ENCODE results near the gene DDX10. TPM values are rescaled to one million over a fixed set of nuclear protein-coding genes. Genes with fewer than 3 reads are reported as not detected.

The DDX10 gene
- polyA plus RNA-seq, 1 donor (not counting 4 experiments of a cell fraction or from before 2014, with no cell fraction given) = 32.3 TPM

DNA sequence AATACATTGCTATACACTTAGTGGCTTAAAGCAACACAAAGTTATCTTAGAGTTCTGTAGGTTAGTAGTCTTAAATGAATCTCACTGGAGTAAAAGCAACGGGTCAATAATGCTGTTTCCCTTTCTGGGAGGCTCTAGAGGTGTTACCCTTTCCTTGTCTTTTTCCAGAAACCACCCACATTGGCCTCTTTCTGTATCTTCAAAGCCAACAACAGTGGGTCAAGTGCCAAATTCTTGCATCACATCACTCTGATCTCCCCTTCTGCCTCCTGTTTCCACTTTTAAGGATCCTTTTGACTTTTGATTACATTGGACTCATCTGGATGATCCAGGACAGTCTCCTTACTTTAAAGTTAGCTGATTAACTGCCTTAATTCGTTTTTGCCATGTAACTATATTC is 93.6 kb downstream of the DDX10 start:
- H3K9me3 ChIP-seq (ENCODE audit: control insufficient read depth, low read depth, low read length) = no peaks in the 10 kb centered on the region
- no peaks in the 10 kb centered on the region for H4K20me1 ChIP-seq (ENCODE audit: control insufficient read depth, extremely low read depth, insufficient read depth, low read length)
- FAIRE-seq (no peak), DNase-seq (ENCODE audit: low read depth, low spot score) (no peak)
- no peak overlapping the region for H3K27ac ChIP-seq (ENCODE audit: control insufficient read depth, insufficient read depth, low read length)
- no peaks in the 10 kb centered on the region for H3K36me3 ChIP-seq (ENCODE audit: control insufficient read depth in 2 of 2, extremely low read depth in 1 of 2, insufficient read depth in 2 of 2, low read length in 2 of 2)
- H3K9me1 ChIP-seq (ENCODE audit: control insufficient read depth, extremely low read depth, insufficient read depth, low read length) = no peaks in the 10 kb centered on the region
- no peak overlapping the region for H3K9ac ChIP-seq (ENCODE audit: control insufficient read depth, extremely low read depth, insufficient read depth, low read length)
- dilution Hi-C loops (cut with MboI; ENCODE audit: extremely low pct_ligation_motif_present, low sequenced_read_pairs) = no loop called here
- TF ChIP-seq CTCF (optimal IDR thresholded peaks at IDR 0.05 in 1 of 3, IDR thresholded peaks at IDR 0.05 in 1 of 3, conservative IDR thresholded peaks at IDR 0.05 in 1 of 3; ENCODE audit: extremely low read depth in 1 of 3, insufficient read depth in 2 of 3, low read length in 3 of 3) (no peak), EZH2 (IDR thresholded peaks at IDR 0.05; ENCODE audit: low read length) (no peak)
- no peaks in the 10 kb centered on the region for H3K27me3 ChIP-seq (ENCODE audit: control insufficient read depth, extremely low read depth, insufficient read depth, low read length)
- peaks cover 9% of the 10 kb centered on the region for H3K4me1 ChIP-seq (ENCODE audit: control insufficient read depth, extremely low read depth, insufficient read depth, low read length)
- H3K79me2 ChIP-seq (ENCODE audit: control insufficient read depth, insufficient read depth, low read length) = peaks cover 10% of the 10 kb centered on the region
- no peak overlapping the region for H2AFZ ChIP-seq (ENCODE audit: control insufficient read depth, low read length)
- no peak overlapping the region for H3K4me3 ChIP-seq (ENCODE audit: control insufficient read depth in 2 of 3, extremely low read depth in 1 of 3, insufficient read depth in 2 of 3, low read depth in 1 of 3, low read length in 3 of 3)
- H3K4me2 ChIP-seq (ENCODE audit: control insufficient read depth, extremely low read depth, insufficient read depth, low read depth, low read length) = no peak overlapping the region

DNA sequence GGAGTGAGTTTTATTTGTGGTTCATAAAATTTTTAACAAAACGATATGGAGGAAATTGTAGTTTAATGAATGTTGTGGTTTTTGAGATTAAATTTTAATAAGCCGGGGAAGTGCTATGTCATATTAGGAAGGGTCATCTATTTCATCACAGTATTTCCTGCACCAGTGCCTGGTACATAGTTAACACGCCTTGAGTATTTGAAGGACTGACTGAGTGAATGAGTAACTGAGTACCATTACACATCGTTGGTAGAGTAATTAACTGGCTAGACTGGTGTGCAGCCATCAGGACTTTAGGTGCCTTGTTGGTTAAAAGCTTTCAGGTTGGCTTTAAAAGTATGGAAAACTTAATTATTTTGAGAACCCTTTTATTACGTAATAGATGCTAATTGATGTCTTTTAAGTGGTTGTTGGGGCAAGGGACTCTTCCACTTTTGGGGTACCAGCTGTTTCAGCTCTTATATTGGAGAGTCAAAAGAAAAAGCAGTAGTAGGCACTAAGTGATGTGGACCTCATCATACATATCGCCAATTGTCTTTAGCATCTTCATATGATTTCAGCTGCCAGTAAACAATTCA is 101.8 kb downstream of the DDX10 start:
- Histone ChIP-seq H3K4me3 (ENCODE audit: control insufficient read depth in 2 of 3, extremely low read depth in 1 of 3, insufficient read depth in 2 of 3, low read depth in 1 of 3, low read length in 3 of 3) (no peak overlapping the region), H3K79me2 (ENCODE audit: control insufficient read depth, insufficient read depth, low read length) (peaks cover 4% of the 10 kb centered on the region), H4K20me1 (ENCODE audit: control insufficient read depth, extremely low read depth, insufficient read depth, low read length) (no peaks in the 10 kb centered on the region), H3K4me2 (ENCODE audit: control insufficient read depth, extremely low read depth, insufficient read depth, low read depth, low read length) (no peak overlapping the region), H3K27ac (ENCODE audit: control insufficient read depth, insufficient read depth, low read length) (no peak overlapping the region), H3K9me1 (ENCODE audit: control insufficient read depth, extremely low read depth, insufficient read depth, low read length) (no peaks in the 10 kb centered on the region), H3K36me3 (ENCODE audit: control insufficient read depth in 2 of 2, extremely low read depth in 1 of 2, insufficient read depth in 2 of 2, low read length in 2 of 2) (no peaks in the 10 kb centered on the region), H3K4me1 (ENCODE audit: control insufficient read depth, extremely low read depth, insufficient read depth, low read length) (no peaks in the 10 kb centered on the region), H3K9ac (ENCODE audit: control insufficient read depth, extremely low read depth, insufficient read depth, low read length) (no peak overlapping the region), H3K9me3 (ENCODE audit: control insufficient read depth, low read depth, low read length) (no peaks in the 10 kb centered on the region), H2AFZ (ENCODE audit: control insufficient read depth, low read length) (no peak overlapping the region), H3K27me3 (ENCODE audit: control insufficient read depth, extremely low read depth, insufficient read depth, low read length) (no peaks in the 10 kb centered on the region)
- DNase-seq (ENCODE audit: low read depth, low spot score) = no peak
- TF ChIP-seq EZH2 (IDR thresholded peaks at IDR 0.05; ENCODE audit: low read length) (no peak), CTCF (optimal IDR thresholded peaks at IDR 0.05 in 1 of 3, IDR thresholded peaks at IDR 0.05 in 1 of 3, conservative IDR thresholded peaks at IDR 0.05 in 1 of 3; ENCODE audit: extremely low read depth in 1 of 3, insufficient read depth in 2 of 3, low read length in 3 of 3) (no peak)
- FAIRE-seq = no peak
- dilution Hi-C loops (cut with MboI; ENCODE audit: extremely low pct_ligation_motif_present, low sequenced_read_pairs) = no loop called here
